Measurements from ENCODE around the gene HSF2BP. TPM values are rescaled to one million over a fixed set of nuclear protein-coding genes. Genes with fewer than 3 reads are reported as not detected.

The HSF2BP gene
- total RNA-seq, 1 experiment from 2014 or later = 1.5 TPM

DNA sequence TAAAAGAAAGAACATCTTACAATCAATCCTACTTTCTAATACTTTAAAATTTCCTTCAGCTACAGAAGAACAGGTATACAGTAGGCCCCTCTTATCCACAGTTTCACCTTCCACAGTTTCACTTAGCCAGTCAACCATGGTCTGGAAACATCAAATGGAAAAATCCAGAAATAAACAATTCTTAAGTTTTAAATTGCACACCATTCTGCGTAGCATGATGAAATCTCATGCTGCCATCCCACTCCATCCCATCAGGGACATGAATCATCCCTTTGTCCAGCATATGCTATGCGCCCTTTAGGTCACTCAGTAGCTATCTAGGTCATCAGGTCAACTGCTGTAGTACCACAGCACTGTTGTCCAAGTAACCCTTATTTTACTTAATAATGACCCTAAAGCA, 67.7 kb downstream of the HSF2BP start:
- no peak for DNase-seq
- Histone ChIP-seq H4K8ac (replicated peaks; ENCODE audit: insufficient read length, low read depth, low read length) (no peak overlapping the region), H3K9ac (ENCODE audit: extremely low read depth, insufficient read length, low read length) (no peak overlapping the region), H3K27me3 (ENCODE audit: insufficient read depth, low read length) (no peaks in the 10 kb centered on the region), H3K27ac (ENCODE audit: insufficient read length, low read depth, low read length) (no peak overlapping the region), H4K91ac (ENCODE audit: insufficient read length, low read depth, low read length) (no peak overlapping the region), H3K18ac (ENCODE audit: insufficient read length, low read depth, low read length) (no peak overlapping the region), H3K79me1 (ENCODE audit: insufficient read depth, low read depth, low read length, poor library complexity, severe bottlenecking) (no peaks in the 10 kb centered on the region), H3K4me2 (ENCODE audit: insufficient read depth, insufficient read length, low read length) (no peak overlapping the region), H3K9me3 (ENCODE audit: control insufficient read depth, low read depth, low read length) (no peaks in the 10 kb centered on the region), H2AK5ac (ENCODE audit: insufficient read length, low read length) (no peak overlapping the region), H3K79me2 (ENCODE audit: insufficient read depth, low read length) (no peaks in the 10 kb centered on the region), H3K56ac (ENCODE audit: insufficient read length, low read depth, low read length) (no peak overlapping the region), H3T11ph (ENCODE audit: low read length) (no peak overlapping the region), H2BK15ac (ENCODE audit: low read depth, low read length) (no peak overlapping the region), H2BK12ac (ENCODE audit: insufficient read length, low read depth, low read length) (no peak overlapping the region), H3K23ac (ENCODE audit: insufficient read length, low read depth, low read length) (no peak overlapping the region), H3K4me1 (ENCODE audit: insufficient read depth, low read length) (no peaks in the 10 kb centered on the region), H3K23me2 (ENCODE audit: insufficient read length, low read depth, low read length, poor library complexity, severe bottlenecking) (no peaks in the 10 kb centered on the region), H2BK120ac (ENCODE audit: low read depth, low read length, poor library complexity, severe bottlenecking) (no peak overlapping the region), H3K4ac (ENCODE audit: low read depth, low read length) (no peak overlapping the region), H2AFZ (ENCODE audit: low read length) (no peak overlapping the region), H4K20me1 (ENCODE audit: control insufficient read depth, insufficient read depth, insufficient read length) (no peaks in the 10 kb centered on the region), H3K14ac (ENCODE audit: insufficient read depth, low read length) (no peak overlapping the region), H4K5ac (ENCODE audit: insufficient read length, low read depth, low read length) (no peak overlapping the region), H2BK5ac (ENCODE audit: insufficient read length, low read length) (no peak overlapping the region), H2BK20ac (ENCODE audit: low read depth, low read length, poor library complexity, severe bottlenecking) (no peak overlapping the region)
- Mint-ChIP-seq H3K36me3 (ENCODE audit: insufficient read depth in 1 of 3, low read depth in 3 of 3) (no peaks in the 10 kb centered on the region), H3K9me3 (no peaks in the 10 kb centered on the region), H3K27me3 (ENCODE audit: low read depth) (no peaks in the 10 kb centered on the region; the same call in 1 of the 2 replicates), H3K4me1 (0 out of 4 replicates have a peak, but pooled peaks cover 2% of the 10 kb centered on the region in 2 experiments), H3K4me3 (no peak overlapping the region), H3K27ac (no peak overlapping the region)
- TF ChIP-seq, protein P1, sequence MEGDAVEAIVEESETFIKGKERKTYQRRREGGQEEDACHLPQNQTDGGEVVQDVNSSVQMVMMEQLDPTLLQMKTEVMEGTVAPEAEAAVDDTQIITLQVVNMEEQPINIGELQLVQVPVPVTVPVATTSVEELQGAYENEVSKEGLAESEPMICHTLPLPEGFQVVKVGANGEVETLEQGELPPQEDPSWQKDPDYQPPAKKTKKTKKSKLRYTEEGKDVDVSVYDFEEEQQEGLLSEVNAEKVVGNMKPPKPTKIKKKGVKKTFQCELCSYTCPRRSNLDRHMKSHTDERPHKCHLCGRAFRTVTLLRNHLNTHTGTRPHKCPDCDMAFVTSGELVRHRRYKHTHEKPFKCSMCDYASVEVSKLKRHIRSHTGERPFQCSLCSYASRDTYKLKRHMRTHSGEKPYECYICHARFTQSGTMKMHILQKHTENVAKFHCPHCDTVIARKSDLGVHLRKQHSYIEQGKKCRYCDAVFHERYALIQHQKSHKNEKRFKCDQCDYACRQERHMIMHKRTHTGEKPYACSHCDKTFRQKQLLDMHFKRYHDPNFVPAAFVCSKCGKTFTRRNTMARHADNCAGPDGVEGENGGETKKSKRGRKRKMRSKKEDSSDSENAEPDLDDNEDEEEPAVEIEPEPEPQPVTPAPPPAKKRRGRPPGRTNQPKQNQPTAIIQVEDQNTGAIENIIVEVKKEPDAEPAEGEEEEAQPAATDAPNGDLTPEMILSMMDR (conservative IDR thresholded peaks at IDR 0.05) = no peak
- no CpG with 5 or more reads among the region's 2 CpGs for WGBS (ENCODE audit: extremely low coverage, insufficient read length, low lambda C conversion rate)
